Endothelial cell of umbilical vein (primary cell): ENCODE results near the gene MTM1. TPM values are rescaled to one million over a fixed set of nuclear protein-coding genes. Genes with fewer than 3 reads are reported as not detected.

Experiments used
- BruUV-seq: library from RNA; stranded (reverse); fragments of 400-500 nt; replicated peaks from 2 replicates; lab custom pipeline; 2021; lab: Mats Ljungman, UMichigan
- CTCF ChIA-PET: fragments of 300-600, 350-600 bp; sonication (Branson Sonifier 250); formaldehyde crosslinking; loops from one replicate; lab custom pipeline; 2021; ENCODE audit warnings: antibody characterized with exemption, inconsistent platforms; lab: Charles Lee
- POLR2A ChIA-PET: fragments of 300-600, 350-600 bp; sonication (Branson Sonifier 250); formaldehyde crosslinking; loops from one replicate; lab custom pipeline; 2021; ENCODE audit warnings: antibody characterized with exemption, inconsistent platforms; lab: Charles Lee
- DNase-seq: peaks from one replicate; pipeline ENCODE4 v3.0.0-alpha.2; 2011; ENCODE audit warnings: low read depth, low spot score
- FAIRE-seq: peaks from 2 replicates; lab custom pipeline; 2011; peaks lifted over from hg19 to GRCh38; lab: Jason Lieb, UNC
- H2AFZ ChIP-seq: 2 replicates; pipeline ENCODE4 v1.6.0; 2012; ENCODE audit warnings: low read depth, low read length, control low read depth, inconsistent platforms
- H3K27ac ChIP-seq: 2 replicates; pipeline ENCODE4 v1.5.1; 2011; ENCODE audit warnings: low read depth, mild to moderate bottlenecking, control low read depth, low read length, moderate library complexity; ENCODE audit not compliant: insufficient read depth
- H3K27me3 ChIP-seq, 2 experiments: 2 replicates each; pipeline versions ENCODE4 v1.6.0 to v1.6.1; 2011; ENCODE audit warnings: low read length in 2 of 2, mixed read lengths in 1 of 2; ENCODE audit not compliant: control insufficient read depth in 2 of 2, insufficient read depth in 2 of 2
- H3K36me3 ChIP-seq, 2 experiments: 2 replicates in 1 of 2; 3 replicates in 1 of 2; pipeline ENCODE4 v1.5.1; 2011; ENCODE audit warnings: low read length in 2 of 2, mild to moderate bottlenecking in 1 of 2, moderate library complexity in 1 of 2; ENCODE audit not compliant: control insufficient read depth in 2 of 2, insufficient read depth in 2 of 2; ENCODE audit errors: extremely low read depth in 1 of 2
- H3K4me1 ChIP-seq: 3 replicates; pipeline ENCODE4 v1.5.1; 2011; ENCODE audit warnings: mild to moderate bottlenecking, low read length; ENCODE audit not compliant: control insufficient read depth, insufficient read depth; ENCODE audit errors: extremely low read depth
- H3K4me2 ChIP-seq: 2 replicates; pipeline ENCODE4 v1.6.1; 2011; ENCODE audit warnings: low read length, control low read depth, mixed read lengths; ENCODE audit not compliant: insufficient read depth
- H3K4me3 ChIP-seq, 3 experiments: fragments of 200-600 bp in 1 of 3; sonication (generic), shearing (Covaris generic) in 1 of 3; replicated peaks in 1 of 3; 2 replicates each; pipeline ENCODE4 v1.5.1; 2011 to 2016; ENCODE audit warnings: control low read depth in 3 of 3, low read length in 3 of 3, mild to moderate bottlenecking in 2 of 3, inconsistent platforms in 1 of 3, low read depth in 1 of 3, moderate library complexity in 1 of 3; ENCODE audit not compliant: insufficient read depth in 1 of 3
- H3K79me2 ChIP-seq: 2 replicates; pipeline ENCODE4 v1.6.0; 2012; ENCODE audit warnings: low read length, inconsistent platforms; ENCODE audit not compliant: control insufficient read depth, insufficient read depth
- H3K9ac ChIP-seq: replicated peaks from 2 replicates; pipeline ENCODE3; 2011; ENCODE audit warnings: low read length, control low read depth; ENCODE audit not compliant: insufficient read depth; ENCODE audit errors: extremely low read depth
- H3K9me1 ChIP-seq: replicated peaks from 3 replicates; pipeline ENCODE4 v1.6.0; 2011; ENCODE audit warnings: mild to moderate bottlenecking, low read length; ENCODE audit not compliant: control insufficient read depth, insufficient read depth; ENCODE audit errors: extremely low read depth
- H3K9me3 ChIP-seq: replicated peaks from 2 replicates; pipeline ENCODE4 v1.5.1; 2012; ENCODE audit warnings: low read length, inconsistent platforms; ENCODE audit not compliant: control insufficient read depth, insufficient read depth
- H4K20me1 ChIP-seq: replicated peaks from 2 replicates; pipeline ENCODE3; 2011; ENCODE audit warnings: mild to moderate bottlenecking, low read length; ENCODE audit not compliant: control insufficient read depth, insufficient read depth; ENCODE audit errors: extremely low read depth
- CTCF ChIP-seq, 2 donors: IDR thresholded peaks; 1 replicate in 1 of 2; 2 replicates in 1 of 2; pipeline ENCODE4 v1.5.1; 2011; ENCODE audit warnings: low read length in 2 of 2, mild to moderate bottlenecking in 2 of 2, moderate library complexity in 2 of 2, control low read depth in 1 of 2, inconsistent platforms in 1 of 2, low read depth in 1 of 2; ENCODE audit not compliant: insufficient read depth in 1 of 2; ENCODE audit errors: extremely low read depth in 1 of 2
- EZH2 ChIP-seq: IDR thresholded peaks from 2 replicates; pipeline ENCODE4 v1.6.1; 2012; ENCODE audit warnings: borderline replicate concordance, low read depth, mild to moderate bottlenecking, moderate library complexity, low read length, inconsistent platforms; ENCODE audit not compliant: severe bottlenecking
- FOS ChIP-seq: IDR thresholded peaks from 2 replicates; pipeline ENCODE4 v1.6.1; 2011; ENCODE audit warnings: mild to moderate bottlenecking, low read length, moderate library complexity, borderline replicate concordance; ENCODE audit not compliant: insufficient read depth
- GATA2 ChIP-seq: IDR thresholded peaks from 2 replicates; pipeline ENCODE4 v1.7.0; 2011; ENCODE audit warnings: low read depth, mild to moderate bottlenecking, moderate library complexity, mixed read lengths, low read length; ENCODE audit not compliant: insufficient read length, insufficient read depth
- JUN ChIP-seq: IDR thresholded peaks from 2 replicates; pipeline ENCODE4 v1.6.1; 2011; ENCODE audit warnings: borderline replicate concordance, low read depth; ENCODE audit not compliant: insufficient read length, insufficient read depth
- MAX ChIP-seq: IDR thresholded peaks from 2 replicates; pipeline ENCODE4 v1.6.1; 2011; ENCODE audit not compliant: insufficient read depth, insufficient read length
- MYC ChIP-seq: IDR thresholded peaks from one replicate; pipeline ENCODE4 v1.6.1; 2011; ENCODE audit warnings: mild to moderate bottlenecking, low read depth, low read length
- POLR2A ChIP-seq: IDR thresholded peaks from 2 replicates; pipeline ENCODE4 v1.6.1; 2012; ENCODE audit warnings: low read depth, mild to moderate bottlenecking, control low read depth, low read length
- POLR2AphosphoS5 ChIP-seq: IDR thresholded peaks from 2 replicates; pipeline ENCODE4 v1.6.1; 2012; ENCODE audit warnings: low read depth, mild to moderate bottlenecking, control low read depth, low read length, moderate library complexity; ENCODE audit not compliant: insufficient read depth
- dilution Hi-C: fragments of 300-500 bp; cut with MboI; formaldehyde crosslinking; loops from one replicate; pipeline ENCODE4 v1.15.0; 2019; ENCODE audit warnings: low sequenced_read_pairs; ENCODE audit not compliant: extremely low pct_ligation_motif_present
- intact Hi-C: fragments of 100-400 bp; cut with micrococcal nuclease; formaldehyde crosslinking; loops from one replicate; pipeline ENCODE4 v1.10.0; 2022
- polyA plus RNA-seq, 4 experiments: library from polyadenylated mRNA; depleted of rRNA in 3 of 4; stranded (reverse) in 3 of 4; unstranded in 1 of 4; fragments of >200 nt; gene quantifications; 2 replicates each; pipeline versions ENCODE4 v1.2.1 to v1.2.3, GENCODE V29; 2011 to 2012; ENCODE audit warnings: missing spikeins in 1 of 4
- total RNA-seq: library from RNA; stranded (reverse); gene quantifications from 2 replicates; pipeline ENCODE4 v1.2.3, GENCODE V29; 2021

Gene MTM1
- total and polyA plus RNA-seq, 2 donors (not counting 3 experiments of a cell fraction or from before 2014, with no cell fraction given), result 2.4 to 13.2 TPM

- FAIRE-seq, result no peak
- H2AFZ ChIP-seq, result no peak overlapping the region
- dilution Hi-C loops, result no loop called here
- H3K79me2 ChIP-seq, result no peaks in the 10 kb centered on the region
- TF ChIP-seq FOS, result no peak
- TF ChIP-seq POLR2A, result no peak
- TF ChIP-seq MAX, result no peak
- TF ChIP-seq MYC, result no peak
- no peak for TF ChIP-seq GATA2
- no peak overlapping the region for H3K27ac ChIP-seq
- H3K4me3 ChIP-seq, result no peak overlapping the region
- no peaks in the 10 kb centered on the region for H3K27me3 ChIP-seq
- ChIA-PET CTCF (no interaction called here), POLR2A (no interaction called here)
- intact Hi-C loops, result no loop called here
- H3K9ac ChIP-seq, result no peak overlapping the region
- no peaks in the 10 kb centered on the region for H3K4me1 ChIP-seq
- no peak for DNase-seq
- H3K4me2 ChIP-seq, result no peak overlapping the region
- H3K9me1 ChIP-seq, result no peaks in the 10 kb centered on the region
- BruUV-seq, result no TSS peak
- H3K9me3 ChIP-seq, result no peaks in the 10 kb centered on the region
- no peaks in the 10 kb centered on the region for H3K36me3 ChIP-seq
- no peaks in the 10 kb centered on the region for H4K20me1 ChIP-seq
Measured at GRCh38 chrX:150625097-150625496, 56.7 kb downstream of the MTM1 start.

GRCh38 chrX:150625875-150626274 is 57.5 kb downstream of the MTM1 start:
- intact Hi-C loops, result no loop called here
- Histone ChIP-seq H3K9me3 (no peaks in the 10 kb centered on the region), H3K4me2 (no peak overlapping the region), H3K4me3 (no peak overlapping the region), H4K20me1 (no peaks in the 10 kb centered on the region), H3K27ac (no peak overlapping the region), H3K4me1 (no peaks in the 10 kb centered on the region), H3K27me3 (no peaks in the 10 kb centered on the region), H2AFZ (no peak overlapping the region), H3K9me1 (no peaks in the 10 kb centered on the region), H3K9ac (no peak overlapping the region), H3K36me3 (no peaks in the 10 kb centered on the region), H3K79me2 (no peaks in the 10 kb centered on the region)
- no TSS peak for BruUV-seq
- FAIRE-seq (no peak), DNase-seq (no peak)
- ChIA-PET POLR2A (no interaction called here), CTCF (no interaction called here)
- dilution Hi-C loops, result no loop called here
- TF ChIP-seq FOS (no peak), POLR2A (no peak), GATA2 (no peak), MAX (no peak), CTCF (IDR thresholded peaks at IDR 0.05; ENCODE audit: extremely low read depth in 1 of 2, insufficient read depth in 1 of 2, low read depth in 1 of 2, low read length in 2 of 2) (no peak), MYC (no peak), EZH2 (no peak), POLR2AphosphoS5 (no peak), JUN (no peak)
